ENCODE measurements around the gene CBY1.

The CBY1 gene

DNA sequence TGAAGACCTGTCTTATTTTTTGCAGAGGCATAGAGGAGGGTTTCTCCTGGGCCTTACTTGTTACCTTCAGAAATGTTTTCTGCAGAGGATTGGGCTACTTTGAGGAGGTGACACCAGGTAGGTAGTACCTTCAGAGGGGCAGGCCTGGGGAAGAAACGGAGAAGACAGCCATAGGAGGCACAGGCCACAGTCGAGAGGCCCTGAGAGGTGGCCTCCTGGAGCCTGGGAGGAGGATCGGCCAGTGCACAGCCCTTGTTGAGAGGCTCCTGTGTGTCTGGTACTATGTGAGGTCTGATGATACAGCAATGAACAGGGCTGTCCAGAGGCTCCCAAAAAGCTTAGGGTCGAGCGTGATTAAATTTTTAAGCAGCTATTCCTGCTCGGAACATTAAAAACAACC lies 60.8 kb downstream of the CBY1 start:
- H3K4me3 Mint-ChIP-seq = no peak overlapping the region
- no peak for DNase-seq
- H3K27ac Mint-ChIP-seq = peak overlapping the region; percentile 96
- peaks cover 53% of the 10 kb centered on the region for H3K4me1 Mint-ChIP-seq
- peaks cover 4% of the 10 kb centered on the region for H3K27me3 Mint-ChIP-seq (ENCODE audit: low read depth, poor library complexity)
- TF ChIP-seq, protein P1, sequence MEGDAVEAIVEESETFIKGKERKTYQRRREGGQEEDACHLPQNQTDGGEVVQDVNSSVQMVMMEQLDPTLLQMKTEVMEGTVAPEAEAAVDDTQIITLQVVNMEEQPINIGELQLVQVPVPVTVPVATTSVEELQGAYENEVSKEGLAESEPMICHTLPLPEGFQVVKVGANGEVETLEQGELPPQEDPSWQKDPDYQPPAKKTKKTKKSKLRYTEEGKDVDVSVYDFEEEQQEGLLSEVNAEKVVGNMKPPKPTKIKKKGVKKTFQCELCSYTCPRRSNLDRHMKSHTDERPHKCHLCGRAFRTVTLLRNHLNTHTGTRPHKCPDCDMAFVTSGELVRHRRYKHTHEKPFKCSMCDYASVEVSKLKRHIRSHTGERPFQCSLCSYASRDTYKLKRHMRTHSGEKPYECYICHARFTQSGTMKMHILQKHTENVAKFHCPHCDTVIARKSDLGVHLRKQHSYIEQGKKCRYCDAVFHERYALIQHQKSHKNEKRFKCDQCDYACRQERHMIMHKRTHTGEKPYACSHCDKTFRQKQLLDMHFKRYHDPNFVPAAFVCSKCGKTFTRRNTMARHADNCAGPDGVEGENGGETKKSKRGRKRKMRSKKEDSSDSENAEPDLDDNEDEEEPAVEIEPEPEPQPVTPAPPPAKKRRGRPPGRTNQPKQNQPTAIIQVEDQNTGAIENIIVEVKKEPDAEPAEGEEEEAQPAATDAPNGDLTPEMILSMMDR (IDR thresholded peaks at IDR 0.05) = no peak
- H3K36me3 Mint-ChIP-seq (ENCODE audit: low read depth) = peaks cover 35% of the 10 kb centered on the region
- no peaks in the 10 kb centered on the region for H3K9me3 Mint-ChIP-seq

DNA sequence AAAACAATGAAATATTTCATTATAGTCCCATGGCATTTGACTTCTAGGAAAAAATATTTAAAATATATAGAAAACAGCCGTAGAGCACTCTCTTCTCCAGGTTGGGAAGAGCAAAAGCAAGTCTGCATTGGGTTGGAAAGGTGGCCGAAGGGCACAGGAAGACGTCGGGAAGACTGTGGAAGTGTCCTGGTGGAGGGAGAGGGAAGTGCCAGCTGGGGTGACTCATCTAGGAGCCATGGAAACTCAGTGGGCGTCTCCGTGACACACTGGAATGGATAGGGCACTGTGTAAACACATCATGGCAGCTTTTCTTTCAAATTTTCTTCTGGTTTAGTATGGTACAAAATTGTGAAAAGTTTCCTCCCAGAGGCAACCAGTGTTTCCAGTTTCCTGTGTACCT lies 62.0 kb downstream of the CBY1 start:
- peaks cover under 1% of the 10 kb centered on the region for H3K27me3 Mint-ChIP-seq (ENCODE audit: low read depth, poor library complexity)
- no peak overlapping the region for H3K4me3 Mint-ChIP-seq
- no peak for DNase-seq
- peak overlapping the region; percentile 9 for H3K27ac Mint-ChIP-seq
- H3K4me1 Mint-ChIP-seq = peaks cover 41% of the 10 kb centered on the region
- no peaks in the 10 kb centered on the region for H3K9me3 Mint-ChIP-seq
- peaks cover 43% of the 10 kb centered on the region for H3K36me3 Mint-ChIP-seq (ENCODE audit: low read depth)
- TF ChIP-seq, protein P1 (IDR thresholded peaks at IDR 0.05) = no peak

DNA sequence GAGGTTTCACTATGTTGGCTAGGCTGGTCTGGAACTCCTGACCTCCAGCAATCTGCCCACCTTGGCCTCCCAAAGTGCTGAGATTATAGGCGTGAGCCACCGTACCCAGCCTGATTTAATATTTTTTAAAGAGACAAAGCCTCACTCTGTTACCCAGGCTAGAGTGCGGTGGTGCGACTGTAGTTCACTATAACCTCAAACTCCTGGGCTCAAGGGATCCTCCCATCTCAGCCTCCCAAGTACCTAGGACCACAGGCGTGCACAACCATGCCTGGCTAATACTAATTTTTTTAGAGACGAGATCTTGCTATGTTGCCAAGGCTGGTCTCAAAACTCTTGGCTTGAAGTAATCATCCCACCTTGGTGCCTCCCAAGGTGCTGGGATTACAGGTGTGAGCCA lies 62.8 kb downstream of the CBY1 start:
- DNase-seq = no peak
- H3K36me3 Mint-ChIP-seq (ENCODE audit: low read depth) = peaks cover 51% of the 10 kb centered on the region
- TF ChIP-seq, protein P1 (IDR thresholded peaks at IDR 0.05) = no peak
- H3K27me3 Mint-ChIP-seq (ENCODE audit: low read depth, poor library complexity) = no peaks in the 10 kb centered on the region
- H3K4me3 Mint-ChIP-seq = no peak overlapping the region
- peaks cover 33% of the 10 kb centered on the region for H3K4me1 Mint-ChIP-seq
- H3K27ac Mint-ChIP-seq = no peak overlapping the region
- no peaks in the 10 kb centered on the region for H3K9me3 Mint-ChIP-seq

DNA sequence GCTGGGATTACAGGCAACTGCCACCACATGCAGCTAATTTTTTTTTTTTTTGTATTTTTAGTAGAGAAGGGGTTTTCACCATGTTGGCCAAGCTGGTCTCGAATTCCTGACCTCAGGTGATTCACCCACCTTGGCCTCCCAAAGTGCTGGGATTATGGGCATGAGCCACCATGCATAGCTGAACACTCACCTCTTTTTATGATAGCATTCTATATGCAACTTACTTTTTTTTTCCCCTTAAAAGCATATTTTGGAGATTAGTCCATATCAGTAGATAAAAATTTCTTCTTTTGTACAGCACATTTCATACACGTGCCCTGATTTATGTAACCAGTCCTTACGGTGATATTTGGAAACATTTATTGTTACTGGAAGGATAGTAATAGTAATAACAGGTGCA lies 63.9 kb downstream of the CBY1 start:
- no peak for DNase-seq
- Mint-ChIP-seq H3K9me3 (no peaks in the 10 kb centered on the region), H3K27me3 (ENCODE audit: low read depth, poor library complexity) (no peaks in the 10 kb centered on the region), H3K4me3 (no peak overlapping the region), H3K36me3 (ENCODE audit: low read depth) (peaks cover 63% of the 10 kb centered on the region), H3K27ac (no peak overlapping the region), H3K4me1 (peaks cover 22% of the 10 kb centered on the region)
- TF ChIP-seq, protein P1 (IDR thresholded peaks at IDR 0.05) = no peak

DNA sequence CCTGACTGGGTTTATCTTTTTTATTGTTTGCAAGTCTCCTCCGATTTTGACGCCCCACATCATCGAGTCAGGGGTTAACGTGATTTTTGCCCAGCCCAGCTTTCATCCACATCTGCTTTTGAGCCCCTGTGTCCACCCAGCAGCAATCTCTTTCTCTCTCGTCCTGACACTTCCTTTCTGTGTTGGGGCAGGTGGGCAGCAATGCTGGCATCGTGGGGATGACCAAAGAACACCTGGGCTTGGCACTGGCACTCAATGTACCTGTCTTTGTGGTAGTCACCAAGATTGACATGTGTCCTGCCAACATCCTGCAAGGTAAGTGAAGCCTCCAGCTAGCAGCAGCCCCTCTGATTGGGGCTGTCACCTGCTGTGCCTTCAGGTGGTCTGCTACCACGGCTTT lies 65.1 kb downstream of the CBY1 start:
- no peak overlapping the region for H3K4me3 Mint-ChIP-seq
- H3K9me3 Mint-ChIP-seq = no peaks in the 10 kb centered on the region
- peaks cover 14% of the 10 kb centered on the region for H3K4me1 Mint-ChIP-seq
- H3K27ac Mint-ChIP-seq = no peak overlapping the region
- TF ChIP-seq, protein P1 (IDR thresholded peaks at IDR 0.05) = no peak
- peaks cover 70% of the 10 kb centered on the region for H3K36me3 Mint-ChIP-seq (ENCODE audit: low read depth)
- H3K27me3 Mint-ChIP-seq (ENCODE audit: low read depth, poor library complexity) = no peaks in the 10 kb centered on the region
- no peak for DNase-seq
